Glutamatergic neuron (in vitro differentiated cells): ENCODE data around the gene ARHGDIA. TPM values are rescaled to one million over a fixed set of nuclear protein-coding genes. Genes with fewer than 3 reads are reported as not detected.
"Not testable (repeated sequence)": the region's sequence is repeated elsewhere in the genome, so short reads cannot be mapped to it uniquely, and the experiment has no call there.

Experiments
- DNase-seq: peaks from one replicate; pipeline ENCODE4 v3.0.0; 2022
- H3K27ac Mint-ChIP-seq: one replicate; pipeline ENCODE4 v1.8.0; 2020; ENCODE audit warnings: mild to moderate bottlenecking, mixed read lengths, inconsistent platforms; ENCODE audit not compliant: unreplicated experiment
- H3K27me3 Mint-ChIP-seq: one replicate; pipeline ENCODE4 v1.8.0; 2020; ENCODE audit warnings: mild to moderate bottlenecking, moderate library complexity, mixed read lengths, inconsistent platforms; ENCODE audit not compliant: unreplicated experiment
- H3K36me3 Mint-ChIP-seq: one replicate; pipeline ENCODE4 v1.8.0; 2020; ENCODE audit warnings: mild to moderate bottlenecking, mixed read lengths, inconsistent platforms; ENCODE audit not compliant: unreplicated experiment
- H3K4me1 Mint-ChIP-seq: one replicate; pipeline ENCODE4 v1.8.0; 2020; ENCODE audit warnings: mild to moderate bottlenecking, low read depth, mixed read lengths, inconsistent platforms; ENCODE audit not compliant: unreplicated experiment
- H3K4me3 Mint-ChIP-seq: one replicate; pipeline ENCODE4 v1.8.0; 2020; ENCODE audit warnings: mild to moderate bottlenecking, mixed read lengths, inconsistent platforms; ENCODE audit not compliant: unreplicated experiment
- H3K9me3 Mint-ChIP-seq: one replicate; pipeline ENCODE4 v1.8.0; 2020; ENCODE audit warnings: mild to moderate bottlenecking, moderate library complexity, mixed read lengths, inconsistent platforms; ENCODE audit not compliant: unreplicated experiment
- total RNA-seq: library from RNA; stranded (reverse); fragmentation: NEBNext Ultra II Directional; extraction: Animal tissue kit (Norgen Biotek cat#: 25700); gene quantifications from one replicate; pipeline ENCODE4 v1.2.1, GENCODE V29; 2021; ENCODE audit not compliant: unreplicated experiment
- TF ChIP-seq, protein P1 (sequence below): fragments of 200-600 bp; sonication (generic); IDR thresholded peaks from one replicate; pipeline ENCODE4 v1.5.0; 2021; ENCODE audit not compliant: partially characterized antibody, unreplicated experiment

Gene ARHGDIA
- total RNA-seq, 1 donor from 2014 or later: 432 TPM

GRCh38 chr17:81842378-81842724, 28.8 kb downstream of the ARHGDIA start:
- Mint-ChIP-seq H3K4me1 (no peaks in the 10 kb centered on the region), H3K4me3 (no peak overlapping the region), H3K27me3 (peaks cover 3% of the 10 kb centered on the region), H3K9me3 (no peaks in the 10 kb centered on the region), H3K27ac (peak overlapping the region; percentile 38), H3K36me3 (no peaks in the 10 kb centered on the region)
- DNase-seq: no peak
- TF ChIP-seq, protein P1, sequence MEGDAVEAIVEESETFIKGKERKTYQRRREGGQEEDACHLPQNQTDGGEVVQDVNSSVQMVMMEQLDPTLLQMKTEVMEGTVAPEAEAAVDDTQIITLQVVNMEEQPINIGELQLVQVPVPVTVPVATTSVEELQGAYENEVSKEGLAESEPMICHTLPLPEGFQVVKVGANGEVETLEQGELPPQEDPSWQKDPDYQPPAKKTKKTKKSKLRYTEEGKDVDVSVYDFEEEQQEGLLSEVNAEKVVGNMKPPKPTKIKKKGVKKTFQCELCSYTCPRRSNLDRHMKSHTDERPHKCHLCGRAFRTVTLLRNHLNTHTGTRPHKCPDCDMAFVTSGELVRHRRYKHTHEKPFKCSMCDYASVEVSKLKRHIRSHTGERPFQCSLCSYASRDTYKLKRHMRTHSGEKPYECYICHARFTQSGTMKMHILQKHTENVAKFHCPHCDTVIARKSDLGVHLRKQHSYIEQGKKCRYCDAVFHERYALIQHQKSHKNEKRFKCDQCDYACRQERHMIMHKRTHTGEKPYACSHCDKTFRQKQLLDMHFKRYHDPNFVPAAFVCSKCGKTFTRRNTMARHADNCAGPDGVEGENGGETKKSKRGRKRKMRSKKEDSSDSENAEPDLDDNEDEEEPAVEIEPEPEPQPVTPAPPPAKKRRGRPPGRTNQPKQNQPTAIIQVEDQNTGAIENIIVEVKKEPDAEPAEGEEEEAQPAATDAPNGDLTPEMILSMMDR: no peak

DNA sequence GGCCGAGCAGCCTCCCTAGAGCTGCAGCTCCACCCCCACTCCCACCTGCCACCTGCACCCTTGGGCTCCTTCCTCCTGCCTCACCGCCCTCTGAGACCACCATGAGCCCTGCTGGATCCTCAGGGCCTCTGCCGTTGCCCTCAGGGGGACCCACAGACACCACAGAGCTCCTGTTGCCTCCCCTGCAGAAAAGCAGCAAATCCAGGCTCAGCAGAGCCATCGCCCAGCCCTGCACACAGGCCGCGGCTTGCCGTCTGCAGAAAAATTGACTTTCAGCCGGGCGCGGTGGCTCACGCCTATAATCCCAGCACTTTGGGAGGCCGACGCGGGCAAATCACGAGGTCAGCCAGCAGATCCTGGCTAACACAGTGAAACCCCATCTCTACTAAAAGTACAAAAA, 29.3 kb downstream of the ARHGDIA start:
- Mint-ChIP-seq H3K36me3 (no peaks in the 10 kb centered on the region), H3K27ac (peak overlapping the region; percentile 38), H3K9me3 (no peaks in the 10 kb centered on the region), H3K4me1 (no peaks in the 10 kb centered on the region), H3K4me3 (no peak overlapping the region), H3K27me3 (peaks cover 3% of the 10 kb centered on the region)
- no peak for DNase-seq
- TF ChIP-seq, protein P1: no peak

DNA sequence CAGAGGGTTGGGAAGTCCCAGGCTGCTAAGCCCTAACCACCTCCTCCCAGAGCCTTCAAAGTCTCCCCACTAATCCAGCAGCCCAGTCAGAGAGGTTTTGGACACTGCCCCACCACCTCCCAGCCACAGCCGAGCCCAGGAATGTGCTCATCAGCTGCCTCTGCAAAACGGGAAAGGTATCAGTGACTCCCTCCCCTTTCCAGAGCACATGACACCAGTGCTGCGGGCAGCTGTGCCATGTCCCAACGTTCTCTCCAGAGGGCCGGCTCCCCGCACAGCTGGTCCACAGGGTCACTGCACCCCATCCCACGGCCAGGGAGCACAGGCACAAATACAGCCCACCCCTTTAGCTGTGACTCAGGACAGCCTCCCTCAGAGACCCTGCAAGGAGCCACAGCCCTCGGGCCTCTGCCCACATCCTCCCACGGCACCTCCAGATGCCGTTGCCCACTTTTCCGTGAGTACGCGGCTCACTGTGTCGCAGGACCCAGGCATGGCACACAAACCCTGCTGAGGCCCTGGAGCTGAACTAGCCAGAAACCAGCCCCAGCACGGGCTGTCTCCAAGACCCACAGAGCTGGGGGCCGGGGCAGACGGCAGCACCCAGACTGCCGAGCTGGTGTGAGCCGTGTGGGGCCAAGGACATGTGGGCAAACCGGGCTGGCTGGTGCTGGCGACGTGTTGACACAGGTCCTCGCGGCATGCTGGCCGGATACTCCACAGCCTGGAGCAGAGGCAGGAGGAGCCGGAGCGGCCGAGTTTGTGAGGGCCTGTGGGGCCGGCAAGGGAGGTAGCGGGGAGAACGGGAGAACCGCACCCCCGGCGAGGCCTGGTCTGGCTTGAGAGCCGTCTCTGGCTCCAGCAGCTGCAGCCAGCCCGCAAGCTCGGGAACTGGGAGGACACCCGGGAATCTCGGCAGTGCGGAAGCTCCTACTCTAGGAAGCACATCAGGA, 30.0 kb downstream of the ARHGDIA start:
- TF ChIP-seq, protein P1: no peak
- no peak overlapping the region for H3K4me3 Mint-ChIP-seq
- no peak for DNase-seq
- H3K4me1 Mint-ChIP-seq: no peaks in the 10 kb centered on the region
- peaks cover 2% of the 10 kb centered on the region for H3K9me3 Mint-ChIP-seq
- H3K27me3 Mint-ChIP-seq: peaks cover 3% of the 10 kb centered on the region
- H3K27ac Mint-ChIP-seq: no peak overlapping the region
- H3K36me3 Mint-ChIP-seq: no peaks in the 10 kb centered on the region

DNA sequence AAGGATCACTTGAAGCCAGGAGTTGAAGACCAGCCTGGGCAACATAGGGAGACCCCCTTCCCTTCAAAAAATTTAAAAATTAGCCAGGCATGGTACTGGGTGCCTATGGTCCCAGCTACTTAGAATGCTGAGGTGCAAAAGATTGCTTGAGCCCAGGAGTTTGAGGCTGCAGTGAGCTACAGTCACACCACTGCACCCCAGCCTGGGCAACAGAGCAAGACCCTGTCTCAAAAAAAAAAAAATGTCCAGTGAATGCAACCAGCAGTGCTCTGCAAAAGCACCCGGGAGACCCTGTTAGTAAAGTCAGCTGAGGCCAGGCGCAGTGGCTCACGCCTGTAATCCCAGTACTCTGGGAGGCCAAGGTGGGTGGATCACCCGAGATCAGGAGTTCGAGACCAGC, 31.1 kb downstream of the ARHGDIA start:
- H3K27me3 Mint-ChIP-seq, H3K36me3 Mint-ChIP-seq, H3K4me3 Mint-ChIP-seq, H3K27ac Mint-ChIP-seq, H3K9me3 Mint-ChIP-seq, H3K4me1 Mint-ChIP-seq, DNase-seq: not testable (repeated sequence)

DNA sequence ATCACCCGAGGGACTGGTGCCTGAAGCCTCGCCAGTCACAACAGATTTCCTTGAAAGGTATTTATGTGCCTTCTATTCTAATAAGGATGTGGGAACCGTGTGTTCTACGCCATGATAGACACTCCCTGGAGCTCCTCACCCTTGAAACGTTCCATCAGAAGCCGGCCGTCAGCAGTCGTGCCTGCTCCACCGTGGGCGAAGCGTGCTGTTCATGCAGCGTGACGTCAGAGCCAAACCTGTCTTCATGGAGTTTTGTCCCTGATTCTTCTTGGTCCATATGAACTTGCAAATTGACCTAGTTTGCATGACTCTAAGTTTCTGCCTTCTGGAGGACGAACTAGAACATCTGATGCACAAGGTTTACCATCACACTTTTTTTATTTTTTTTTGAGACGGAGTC, 31.8 kb downstream of the ARHGDIA start:
- Mint-ChIP-seq H3K9me3 (peaks cover 3% of the 10 kb centered on the region), H3K27me3 (peaks cover 5% of the 10 kb centered on the region), H3K27ac (no peak overlapping the region), H3K4me1 (peaks cover 1% of the 10 kb centered on the region), H3K36me3 (no peaks in the 10 kb centered on the region), H3K4me3 (no peak overlapping the region)
- TF ChIP-seq, protein P1: no peak
- DNase-seq: no peak
